Right atrium auricular region (tissue), 2 donors: ENCODE results near the gene DNAJC22. TPM values are rescaled to one million over a fixed set of nuclear protein-coding genes. Genes with fewer than 3 reads are reported as not detected.
A peak's percentile ranks its signal among the peaks of the same experiment; 100 is the strongest.
"Not testable (repeated sequence)": the region's sequence is repeated elsewhere in the genome, so short reads cannot be mapped to it uniquely, and the experiment has no call there.

Experiments
- DNase-seq: peaks from one replicate; pipeline ENCODE4 v3.0.0-alpha.2; 2019; ENCODE audit warnings: low spot score
- H3K27ac ChIP-seq, 2 donors: fragments of 200-600 bp; sonication (generic); 1 replicate in 1 of 2; 2 replicates in 1 of 2; pipeline ENCODE4 v1.5.1; 2016 to 2019
- H3K27me3 ChIP-seq, 2 donors: fragments of 200-600 bp; sonication (generic); one replicate each; pipeline versions ENCODE4 v1.5.1 to v1.6.0; 2017 to 2019
- H3K36me3 ChIP-seq: fragments of 200-600 bp; sonication (generic); one replicate; pipeline ENCODE4 v1.5.1; 2016
- H3K4me1 ChIP-seq, 2 donors: fragments of 200-600 bp; sonication (generic); one replicate each; pipeline versions ENCODE4 v1.5.1 to v1.6.0; 2017 to 2019
- H3K4me3 ChIP-seq, 2 donors: fragments of 200-600 bp; sonication (generic); 1 replicate in 1 of 2; 2 replicates in 1 of 2; pipeline ENCODE4 v1.5.1; 2017 to 2019; ENCODE audit warnings: mild to moderate bottlenecking in 1 of 2, moderate library complexity in 1 of 2
- H3K9me3 ChIP-seq, 2 donors: fragments of 200-600 bp; sonication (generic); one replicate each; pipeline ENCODE4 v1.5.1; 2019
- total RNA-seq, 2 donors: library from RNA; depleted of rRNA; stranded (reverse); fragments of >200 nt; gene quantifications; one replicate each; pipeline ENCODE4 v1.1.0, GENCODE V29; 2016
- TF ChIP-seq, protein P1 (sequence below), 2 donors: fragments of 200-600 bp; sonication (generic); IDR thresholded peaks; one replicate each; pipeline ENCODE4 v1.5.1; 2019; ENCODE audit warnings: antibody characterized with exemption in 2 of 2

The DNAJC22 gene
- total RNA-seq, 2 donors from 2014 or later, result 0.93 to 1.2 TPM

GRCh38 chr12:49368240-49368600 is 21.5 kb downstream of the DNAJC22 start:
- H3K36me3 ChIP-seq, result no peaks in the 10 kb centered on the region
- peaks cover 0 to 28% of the 10 kb centered on the region in 2 donors for H3K4me1 ChIP-seq
- TF ChIP-seq, protein P1, sequence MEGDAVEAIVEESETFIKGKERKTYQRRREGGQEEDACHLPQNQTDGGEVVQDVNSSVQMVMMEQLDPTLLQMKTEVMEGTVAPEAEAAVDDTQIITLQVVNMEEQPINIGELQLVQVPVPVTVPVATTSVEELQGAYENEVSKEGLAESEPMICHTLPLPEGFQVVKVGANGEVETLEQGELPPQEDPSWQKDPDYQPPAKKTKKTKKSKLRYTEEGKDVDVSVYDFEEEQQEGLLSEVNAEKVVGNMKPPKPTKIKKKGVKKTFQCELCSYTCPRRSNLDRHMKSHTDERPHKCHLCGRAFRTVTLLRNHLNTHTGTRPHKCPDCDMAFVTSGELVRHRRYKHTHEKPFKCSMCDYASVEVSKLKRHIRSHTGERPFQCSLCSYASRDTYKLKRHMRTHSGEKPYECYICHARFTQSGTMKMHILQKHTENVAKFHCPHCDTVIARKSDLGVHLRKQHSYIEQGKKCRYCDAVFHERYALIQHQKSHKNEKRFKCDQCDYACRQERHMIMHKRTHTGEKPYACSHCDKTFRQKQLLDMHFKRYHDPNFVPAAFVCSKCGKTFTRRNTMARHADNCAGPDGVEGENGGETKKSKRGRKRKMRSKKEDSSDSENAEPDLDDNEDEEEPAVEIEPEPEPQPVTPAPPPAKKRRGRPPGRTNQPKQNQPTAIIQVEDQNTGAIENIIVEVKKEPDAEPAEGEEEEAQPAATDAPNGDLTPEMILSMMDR (IDR thresholded peaks at IDR 0.05), result no peak
- no peaks in the 10 kb centered on the region for H3K9me3 ChIP-seq
- no peaks in the 10 kb centered on the region for H3K27me3 ChIP-seq
- H3K4me3 ChIP-seq, result peak overlapping the region; percentile 84 to 91
- DNase-seq, result no peak
- peak overlapping the region; percentile 95 to 99 for H3K27ac ChIP-seq

DNA sequence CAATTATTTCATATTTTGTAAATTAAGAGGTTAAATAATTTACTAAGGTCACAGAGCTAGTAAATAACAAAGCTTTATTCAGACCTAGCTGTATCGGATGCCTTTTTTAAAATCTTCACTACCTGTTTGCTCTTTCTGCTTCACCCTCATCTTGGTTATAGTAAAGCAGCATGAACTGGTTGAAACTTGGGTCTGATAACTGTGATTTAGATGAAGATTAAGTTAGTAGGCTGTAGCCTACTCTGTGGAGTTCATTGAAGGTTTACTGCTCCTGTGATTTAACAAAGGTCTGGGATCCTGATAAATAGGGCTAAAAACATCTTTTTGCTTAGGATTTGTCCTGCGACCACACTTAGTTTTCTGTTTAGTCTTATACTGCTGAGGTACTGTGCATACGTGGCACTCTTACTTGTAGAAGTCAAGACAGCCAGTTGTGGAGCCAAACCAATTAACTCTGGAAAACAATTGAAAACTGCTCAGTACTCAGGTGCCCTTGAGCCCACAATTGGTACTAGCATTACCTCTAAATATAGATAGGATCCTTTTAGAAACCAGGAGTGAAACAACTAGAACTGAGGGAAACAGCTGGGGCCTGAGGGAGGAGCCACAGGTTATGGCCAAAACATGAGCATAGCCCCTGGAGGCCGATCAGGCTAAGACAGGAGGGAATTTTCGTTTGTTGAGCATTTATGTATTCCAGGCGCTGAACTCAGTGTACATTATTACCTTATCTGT is 22.9 kb downstream of the DNAJC22 start:
- TF ChIP-seq, protein P1 (IDR thresholded peaks at IDR 0.05), result peak; percentile 20 to 46
- Histone ChIP-seq H3K9me3 (no peaks in the 10 kb centered on the region), H3K27me3 (no peaks in the 10 kb centered on the region), H3K36me3 (no peaks in the 10 kb centered on the region), H3K27ac (peak overlapping the region; percentile 38 to 45), H3K4me1 (peaks cover 0 to 28% of the 10 kb centered on the region in 2 donors), H3K4me3 (no peak overlapping the region)
- DNase-seq, result no peak

DNA sequence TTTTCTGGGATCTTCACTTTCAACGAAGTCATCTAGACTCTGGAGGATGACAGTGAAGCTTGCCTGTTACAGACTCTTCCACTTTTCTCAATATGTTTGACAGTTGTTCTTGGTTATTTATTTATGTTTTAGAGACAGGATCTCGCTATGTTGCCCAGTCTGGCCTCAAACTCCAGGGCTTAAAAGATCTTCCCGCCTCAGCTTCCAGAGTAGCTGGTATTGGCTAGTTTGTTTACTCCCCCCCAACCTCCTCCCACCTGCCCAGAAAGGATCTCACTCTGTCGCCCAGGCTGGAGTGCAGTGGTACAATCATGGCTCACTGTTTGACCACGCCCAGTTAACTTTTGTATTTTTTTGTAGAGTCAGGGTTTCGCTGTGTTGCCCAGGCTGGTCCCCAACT is 23.9 kb downstream of the DNAJC22 start:
- peaks cover 0 to 27% of the 10 kb centered on the region in 2 donors for H3K4me1 ChIP-seq
- H3K27ac ChIP-seq, result no peak overlapping the region
- no peaks in the 10 kb centered on the region for H3K36me3 ChIP-seq
- H3K27me3 ChIP-seq, result no peaks in the 10 kb centered on the region
- no peak overlapping the region for H3K4me3 ChIP-seq
- H3K9me3 ChIP-seq, result no peaks in the 10 kb centered on the region
- TF ChIP-seq, protein P1 (IDR thresholded peaks at IDR 0.05), result no peak
- no peak for DNase-seq

DNA sequence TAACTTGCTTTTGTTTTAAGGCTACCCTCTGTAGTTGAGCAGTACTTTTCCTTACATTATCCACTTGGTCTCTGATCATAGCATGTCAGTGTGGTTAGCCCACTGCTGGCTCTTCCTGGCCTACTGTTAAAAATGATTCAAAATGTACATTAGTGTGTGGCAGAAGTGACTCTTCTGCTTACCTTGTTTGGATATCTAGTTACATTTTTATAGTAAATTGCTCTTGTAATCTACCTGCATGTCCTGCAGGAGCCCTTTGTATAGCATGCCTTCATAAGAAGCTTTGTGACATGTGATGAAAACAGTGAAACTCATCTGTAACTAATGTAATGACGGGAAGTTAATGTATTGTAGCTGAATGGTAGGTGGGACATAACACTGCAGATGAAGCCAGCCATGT is 28.7 kb downstream of the DNAJC22 start:
- Histone ChIP-seq H3K27ac (no peak overlapping the region), H3K4me1 (no peaks in the 10 kb centered on the region), H3K4me3 (no peak overlapping the region), H3K27me3 (no peaks in the 10 kb centered on the region), H3K36me3 (no peaks in the 10 kb centered on the region), H3K9me3 (no peaks in the 10 kb centered on the region)
- DNase-seq, result no peak
- TF ChIP-seq, protein P1 (IDR thresholded peaks at IDR 0.05), result no peak

GRCh38 chr12:49377386-49377785 is 30.7 kb downstream of the DNAJC22 start:
- no peaks in the 10 kb centered on the region for H3K36me3 ChIP-seq
- H3K9me3 ChIP-seq, result no peaks in the 10 kb centered on the region
- TF ChIP-seq, protein P1 (IDR thresholded peaks at IDR 0.05), result no peak

GRCh38 chr12:49380184-49380583 is 33.5 kb downstream of the DNAJC22 start:
- DNase-seq, H3K9me3 ChIP-seq, H3K4me1 ChIP-seq, H3K27me3 ChIP-seq, H3K36me3 ChIP-seq, H3K27ac ChIP-seq, H3K4me3 ChIP-seq: not testable (repeated sequence)

More at GRCh38 chr12:49377386-49377785, 30.7 kb downstream of the DNAJC22 start:
- Histone ChIP-seq H3K4me3 (no peak overlapping the region), H3K27ac (no peak overlapping the region), H3K4me1 (no peaks in the 10 kb centered on the region), H3K27me3 (no peaks in the 10 kb centered on the region)
- no peak for DNase-seq
